HG03571 (cell line): ENCODE results near the gene OSER1.
A peak's percentile ranks its signal among the peaks of the same experiment; 100 is the strongest.

Experiments used
- ATAC-seq: cut with Tn5 transposase; IDR thresholded peaks from one replicate; pipeline ENCODE4 v1.9.1; 2021; ENCODE audit not compliant: unreplicated experiment

OSER1 gene

DNA sequence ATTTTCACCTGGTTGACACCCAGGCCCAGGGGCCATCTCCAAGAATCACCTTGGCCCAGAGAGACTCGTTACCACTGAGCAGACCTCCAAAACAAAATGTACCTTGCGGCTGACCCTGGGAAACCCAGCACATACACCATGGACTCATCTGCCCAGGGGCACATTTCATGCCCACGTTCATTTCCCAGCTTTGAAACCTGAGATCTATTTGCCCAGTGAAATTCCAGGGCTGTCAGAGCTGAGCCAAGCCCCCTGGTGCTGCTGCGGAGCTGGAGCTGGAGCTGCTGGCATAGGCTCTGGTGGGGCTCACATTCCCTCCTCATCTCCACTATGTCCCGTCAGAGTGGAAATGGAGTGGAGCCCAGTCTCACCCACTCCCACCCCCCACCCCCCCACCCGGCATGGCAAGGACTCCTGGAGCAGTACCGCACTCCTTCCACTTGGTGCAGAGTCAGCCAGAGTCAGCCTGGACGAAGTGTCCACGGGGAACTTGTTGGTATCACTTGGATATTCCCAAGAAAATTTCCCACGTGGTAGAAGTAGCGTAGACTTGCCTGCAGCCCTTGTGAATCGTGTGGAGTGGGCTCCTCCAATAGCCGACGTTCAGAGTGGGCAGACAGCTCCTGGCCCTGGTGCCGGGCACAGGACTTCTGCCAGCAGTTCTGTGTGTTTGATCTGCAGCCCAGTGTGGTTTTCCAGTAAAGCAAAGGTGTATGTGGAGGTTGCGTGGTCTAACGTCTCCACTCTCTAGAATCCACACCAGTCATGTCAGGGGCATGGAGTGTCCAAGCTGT is 18.1 kb upstream of the OSER1 start:
- ATAC-seq = no peak

DNA sequence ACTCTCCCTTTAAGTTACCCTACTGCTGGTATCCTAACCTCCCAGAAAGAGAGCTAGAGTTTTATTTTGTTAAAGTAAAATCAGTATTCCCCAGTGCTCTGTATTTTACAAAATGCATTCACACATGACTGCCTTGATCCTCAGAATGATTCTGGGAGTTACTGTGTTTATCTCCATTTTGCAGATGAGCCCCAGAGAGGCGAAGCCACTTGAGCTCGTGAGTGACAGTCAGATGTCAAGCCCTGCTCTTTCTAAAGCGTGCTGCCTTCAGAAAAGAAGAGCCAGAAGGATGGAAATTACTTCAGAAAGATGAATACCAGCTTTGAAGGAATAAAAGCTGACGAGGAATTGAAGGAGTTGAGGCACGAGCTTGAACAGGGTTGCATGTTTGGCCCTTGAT is 14.1 kb upstream of the OSER1 start:
- ATAC-seq = no peak

DNA sequence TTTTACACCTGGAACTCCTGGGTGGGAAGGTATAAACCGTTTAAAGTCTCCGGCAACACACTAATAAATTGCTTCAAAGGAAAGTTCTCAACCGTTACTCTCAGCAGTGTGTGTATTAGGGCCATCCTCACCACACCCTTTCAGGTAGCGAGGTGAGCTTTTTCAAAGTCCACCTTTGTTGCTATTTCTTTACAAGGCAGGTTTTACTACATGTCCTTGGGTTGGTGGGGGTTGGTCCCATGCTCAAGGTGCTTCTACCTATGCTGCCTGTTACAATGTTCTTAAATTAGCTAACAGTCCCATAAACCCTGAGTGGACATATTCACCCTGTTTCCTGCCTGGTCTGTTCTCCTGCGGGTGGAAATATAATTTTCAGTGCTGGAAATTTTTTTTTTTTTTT is 13.2 kb upstream of the OSER1 start:
- no peak for ATAC-seq

DNA sequence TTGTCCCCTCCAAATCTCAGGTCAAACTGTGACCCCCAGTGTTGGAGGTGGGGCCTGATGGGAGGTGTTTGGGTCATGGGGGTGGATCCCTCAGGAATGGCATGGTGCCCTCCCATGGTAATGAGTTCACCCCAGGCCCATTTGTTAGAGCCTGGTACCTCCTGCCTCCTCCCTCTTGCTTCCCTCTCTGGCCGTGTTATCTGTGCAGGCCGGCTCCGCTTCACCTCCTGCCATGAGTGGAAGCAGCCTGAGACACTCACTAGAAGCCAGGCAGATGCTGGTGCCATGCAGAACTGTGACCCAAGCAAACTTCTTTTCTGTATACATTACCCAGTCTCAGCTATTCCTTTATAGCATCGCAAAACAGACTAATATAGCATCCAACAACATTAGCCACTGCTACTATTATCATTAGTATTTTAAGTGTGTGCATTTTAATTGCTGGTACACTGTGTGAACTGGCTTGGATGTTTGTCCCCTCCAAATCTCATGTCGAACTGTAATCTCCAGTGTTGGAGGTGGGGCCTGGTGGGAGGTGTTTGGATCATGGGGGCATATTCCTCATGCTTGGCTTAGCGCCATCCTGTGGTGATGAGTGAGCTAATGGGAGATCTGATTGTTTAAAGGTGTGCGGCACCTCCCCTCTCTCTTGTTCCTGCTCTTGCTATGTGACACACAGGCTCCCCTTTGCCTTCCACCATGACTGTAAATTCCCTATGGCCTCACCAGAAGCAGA is 12.2 kb upstream of the OSER1 start:
- ATAC-seq = no peak

DNA sequence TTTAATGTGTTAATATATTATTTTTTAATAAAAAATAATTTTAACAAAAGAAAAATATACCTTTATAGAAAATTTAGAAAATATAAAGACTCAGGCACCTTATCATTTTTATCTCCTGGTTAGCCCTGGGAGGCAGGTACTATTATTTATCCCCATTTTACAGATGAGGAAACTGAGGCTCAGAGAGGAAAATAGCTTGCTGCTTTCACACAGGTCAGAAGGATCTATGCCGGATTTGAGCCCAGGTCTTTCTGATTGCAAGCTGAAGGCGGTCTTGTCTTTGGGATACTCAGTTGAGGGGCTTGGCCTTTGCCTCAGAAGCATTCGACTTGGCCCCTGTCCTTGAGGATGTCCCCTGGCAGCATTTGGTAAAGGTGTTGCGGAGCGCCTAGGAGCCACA is 11.5 kb upstream of the OSER1 start:
- no peak for ATAC-seq

DNA sequence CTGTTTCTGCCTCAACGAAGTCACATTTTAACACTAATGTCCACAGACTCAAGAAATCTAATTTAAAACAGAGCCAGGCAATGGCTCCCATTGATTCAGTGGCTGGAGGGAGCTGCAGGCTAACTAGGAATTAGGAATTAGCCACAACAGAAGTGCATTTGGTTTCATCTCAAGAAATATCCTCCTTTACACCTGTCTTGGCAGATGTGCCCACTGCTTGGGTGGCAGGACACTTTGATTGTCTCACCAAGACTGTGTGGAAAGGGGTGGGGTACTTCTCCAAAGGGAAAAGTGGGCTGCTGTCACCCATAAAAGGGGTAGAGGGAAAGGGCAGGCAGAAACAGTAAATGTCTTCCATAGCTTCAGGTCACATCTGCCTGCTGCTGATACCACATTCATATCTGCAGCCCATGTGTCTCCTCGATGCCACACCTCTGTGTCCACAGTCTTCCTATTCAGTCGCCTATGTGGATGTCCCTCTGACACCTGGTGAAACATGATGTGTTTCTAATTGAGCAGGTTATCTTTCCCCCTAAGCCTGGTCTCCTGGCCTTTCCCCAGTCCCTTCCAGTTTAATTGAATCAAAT is 10.9 kb upstream of the OSER1 start:
- no peak for ATAC-seq

DNA sequence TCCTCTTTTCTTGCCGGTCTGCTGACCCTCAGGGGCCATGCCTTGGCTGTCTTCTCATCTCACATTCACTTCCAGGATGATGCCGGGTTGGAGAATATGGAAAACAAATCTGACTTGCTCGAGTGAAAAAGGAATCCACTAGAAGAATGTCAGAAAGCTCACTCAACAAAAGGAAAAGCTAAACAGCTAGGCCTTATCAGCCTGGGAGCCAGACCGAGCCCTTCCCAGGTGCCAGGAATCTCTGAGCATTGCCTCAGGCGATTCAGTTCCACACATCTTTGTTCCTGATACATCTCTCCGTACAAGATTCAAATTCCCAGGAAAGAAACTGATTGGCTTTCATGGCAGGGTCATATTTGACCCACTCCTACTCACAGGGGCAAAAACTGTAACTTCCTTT is 9.2 kb upstream of the OSER1 start:
- no peak for ATAC-seq

DNA sequence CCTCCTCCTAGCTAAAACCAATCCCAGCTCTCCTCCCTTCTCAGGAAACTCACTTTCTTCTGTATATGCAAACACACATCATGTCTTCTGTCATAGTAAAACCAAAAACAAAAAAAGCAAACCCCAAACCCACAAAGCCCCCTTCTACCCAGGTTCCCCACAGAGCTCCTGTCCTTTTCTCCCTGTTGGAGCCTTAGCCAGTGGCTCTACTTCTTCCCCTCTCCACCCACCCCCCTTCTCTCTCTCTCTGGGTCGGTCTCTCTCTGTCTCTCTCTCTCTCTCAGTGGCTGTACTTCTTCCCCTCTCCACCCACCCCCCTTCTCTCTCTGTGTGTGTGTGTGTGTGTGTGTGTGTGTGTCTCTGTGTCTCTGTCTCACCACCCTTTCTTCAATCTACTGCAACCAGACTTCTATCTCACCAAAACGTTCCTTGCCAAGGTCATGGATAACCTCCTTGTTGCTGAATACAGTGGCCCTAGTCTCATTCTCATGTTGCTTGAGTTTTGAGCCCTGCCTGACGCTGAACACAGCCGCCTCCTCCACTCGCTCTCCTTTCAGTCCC is 8.7 kb upstream of the OSER1 start:
- ATAC-seq = no peak

DNA sequence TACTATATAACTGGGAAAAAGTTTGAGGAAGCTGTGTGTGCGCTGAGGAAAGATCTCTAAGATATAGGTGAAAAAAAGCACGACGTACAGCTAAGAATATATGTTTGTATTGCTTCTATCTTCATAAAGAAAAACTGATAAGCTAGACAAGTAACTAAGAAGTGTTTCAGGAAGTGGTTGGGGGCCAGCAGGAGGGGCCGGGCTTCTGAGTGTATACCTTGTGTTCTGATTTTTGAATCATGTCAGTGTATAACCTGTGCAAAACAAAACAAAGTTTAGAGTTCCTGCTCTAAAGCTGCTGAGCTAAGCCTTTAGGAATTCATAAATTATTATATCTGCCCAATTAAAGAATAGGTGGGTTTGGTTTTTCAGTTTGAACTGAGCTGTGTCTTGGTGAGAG is 7.9 kb upstream of the OSER1 start:
- no peak for ATAC-seq

DNA sequence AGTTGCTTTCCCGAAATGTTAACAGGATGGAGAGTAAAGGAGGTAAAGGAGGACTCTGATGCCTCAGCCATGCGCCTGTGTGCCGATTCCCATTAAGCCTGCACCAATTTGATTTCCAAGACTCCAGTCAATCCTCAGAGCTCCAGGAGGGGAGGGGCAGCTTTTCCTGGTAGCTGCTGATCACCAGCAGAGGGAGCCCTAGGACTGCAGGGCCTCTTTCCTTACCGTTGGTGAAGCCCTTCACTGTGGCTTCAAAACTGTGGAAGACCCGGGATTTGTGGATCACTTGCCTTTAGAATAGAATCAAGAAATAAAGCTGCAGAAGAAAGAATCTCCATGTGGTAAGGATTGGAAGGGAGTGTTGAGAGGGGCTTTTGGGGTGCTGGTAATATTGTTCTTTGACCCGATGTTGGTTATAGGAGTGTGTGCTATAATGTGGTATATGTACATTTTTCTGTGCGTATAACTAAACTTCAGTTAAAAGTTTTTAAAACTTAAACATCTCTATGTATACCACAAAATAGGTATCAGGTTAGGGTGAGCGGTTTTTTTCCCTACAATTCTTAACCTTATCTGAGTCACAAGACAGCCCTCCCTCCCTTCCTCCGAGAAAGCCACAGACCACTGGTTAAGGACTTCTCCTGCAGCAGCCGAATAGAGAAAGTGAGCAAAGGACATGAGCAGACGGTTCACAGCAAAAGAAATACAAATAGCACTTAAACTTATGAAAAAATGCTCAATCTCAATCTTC is 6.9 kb upstream of the OSER1 start:
- ATAC-seq = no peak

DNA sequence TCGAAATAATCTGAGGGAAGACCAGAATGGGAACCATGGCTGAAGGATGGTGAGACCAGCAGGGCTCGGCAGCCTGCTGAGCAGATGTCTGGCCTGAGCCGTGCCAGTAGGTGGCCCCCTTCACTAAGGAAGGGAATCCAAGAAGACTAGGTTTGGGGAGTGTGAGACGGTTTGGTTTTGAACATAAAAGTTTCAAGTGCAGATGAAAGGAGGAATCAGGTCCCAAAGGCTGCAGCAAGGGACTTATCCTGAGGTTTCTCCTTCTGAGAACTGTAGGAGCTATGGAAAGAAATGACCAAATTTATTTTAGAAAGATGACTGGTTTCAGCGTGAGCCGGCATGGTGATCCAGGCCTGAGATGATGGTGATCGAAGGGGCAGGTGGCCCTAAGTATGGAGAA is 4.6 kb upstream of the OSER1 start:
- ATAC-seq = no peak

DNA sequence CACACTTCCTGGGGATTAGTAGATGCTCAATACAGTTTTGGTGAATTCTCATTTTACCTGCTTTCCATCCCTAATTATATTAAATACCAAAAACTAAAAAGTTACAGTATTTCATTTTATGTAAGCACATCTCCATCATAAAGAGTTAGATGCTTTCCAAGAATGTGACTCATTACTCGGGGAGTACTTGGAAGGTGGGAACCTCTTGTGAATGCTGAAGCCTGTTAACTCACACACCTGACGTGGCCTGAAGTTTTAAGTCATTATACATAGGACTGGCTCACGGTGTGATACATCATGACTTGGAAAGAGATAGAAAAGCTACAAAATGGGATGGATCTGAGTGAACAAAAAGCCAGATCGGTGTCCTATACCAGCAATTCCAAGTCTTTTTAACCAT is 2.2 kb upstream of the OSER1 start:
- no peak for ATAC-seq

DNA sequence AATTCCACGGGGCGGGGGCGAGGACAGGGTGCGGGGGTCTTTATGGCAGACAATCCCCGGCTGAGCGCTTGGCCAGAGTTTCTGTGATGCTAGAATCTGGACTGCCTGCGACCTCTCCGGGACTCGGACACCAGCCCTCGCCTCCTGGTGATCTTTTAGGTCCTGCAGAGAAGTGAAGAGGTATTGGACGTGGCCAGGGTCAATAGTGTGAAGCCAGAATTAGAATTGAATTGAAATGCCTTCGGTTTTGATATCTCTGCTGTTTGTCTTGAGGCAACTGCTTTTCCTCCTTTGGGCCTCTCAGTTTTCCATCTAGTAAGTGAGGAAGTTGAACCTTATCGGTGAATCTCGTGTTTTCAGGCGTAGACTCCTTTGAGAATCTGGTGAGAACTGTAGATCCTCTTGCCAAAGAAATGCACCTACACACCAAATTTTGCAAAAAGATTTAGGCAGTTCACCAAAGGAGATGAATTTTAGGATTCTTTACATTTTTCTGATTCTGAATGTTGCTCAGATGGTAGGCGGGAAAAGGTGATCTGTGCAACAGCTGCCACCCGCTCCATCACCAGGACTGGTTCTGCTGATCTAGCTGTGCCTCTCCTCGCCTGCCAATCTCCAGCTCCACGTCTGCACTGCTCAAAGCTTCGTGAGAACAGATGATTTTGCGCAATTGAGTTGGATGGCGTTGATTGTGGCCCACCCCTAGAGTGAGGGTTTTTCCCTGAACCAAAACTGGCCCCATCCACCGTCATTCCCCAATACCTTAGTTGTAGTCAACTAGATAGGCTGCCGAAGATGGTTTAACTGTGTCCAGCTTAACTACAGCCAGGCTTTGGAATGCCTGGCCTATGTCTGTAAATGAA is 837 bp upstream of the OSER1 start:
- peak; percentile 17 for ATAC-seq

DNA sequence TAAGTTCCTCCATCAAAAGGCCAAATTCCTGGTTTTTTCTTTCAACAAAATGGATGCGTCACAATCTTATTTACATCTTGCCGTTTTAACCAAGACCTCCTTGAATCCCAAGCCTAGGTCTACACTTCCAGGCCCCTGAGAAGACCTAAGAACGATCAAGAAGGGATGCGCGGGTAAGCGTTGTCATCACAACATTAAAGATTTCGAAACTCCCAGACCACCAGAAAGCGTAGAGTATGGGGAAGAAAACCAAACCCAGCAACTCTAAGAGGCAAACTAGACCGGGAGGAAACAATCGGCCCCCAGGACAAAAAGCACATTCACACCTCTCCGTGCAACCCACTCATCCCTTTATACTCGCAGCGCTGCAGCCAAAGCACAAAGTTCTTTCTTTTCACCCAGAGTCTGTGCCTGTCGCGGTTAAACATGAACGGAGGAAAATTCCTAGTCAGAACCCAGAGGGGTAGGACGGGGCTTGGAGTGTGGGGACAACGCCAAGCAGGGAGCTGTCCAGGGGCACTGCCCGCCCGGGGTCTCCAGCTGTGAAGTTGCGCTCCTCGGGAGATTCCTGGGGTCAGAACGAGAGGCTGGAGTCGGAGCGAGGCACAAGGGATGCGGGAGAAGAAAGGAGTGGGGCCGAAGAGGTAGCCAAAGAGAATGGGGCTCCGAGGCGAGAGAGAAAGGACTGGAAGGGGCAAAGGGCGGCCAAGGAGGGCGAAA is 725 bp downstream of the OSER1 start:
- ATAC-seq = no peak

DNA sequence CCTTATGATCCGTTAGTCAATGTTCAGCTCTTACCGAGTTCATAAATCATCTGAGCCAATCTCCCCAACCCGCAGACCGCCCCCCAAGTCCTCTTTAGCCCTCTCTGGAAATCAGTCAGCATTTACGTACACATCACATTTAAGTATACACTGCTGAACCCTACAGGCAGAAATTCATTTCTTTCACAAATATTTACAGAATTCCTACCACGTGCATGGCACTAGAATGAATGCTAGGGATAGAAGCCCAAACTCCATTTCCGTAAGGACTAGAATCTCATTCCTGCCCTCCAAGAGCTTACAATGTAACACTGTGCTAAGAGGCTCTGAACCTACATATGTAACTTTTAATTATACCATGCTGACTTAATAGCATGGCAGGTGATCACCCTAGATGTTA is 1.8 kb downstream of the OSER1 start:
- no peak for ATAC-seq

DNA sequence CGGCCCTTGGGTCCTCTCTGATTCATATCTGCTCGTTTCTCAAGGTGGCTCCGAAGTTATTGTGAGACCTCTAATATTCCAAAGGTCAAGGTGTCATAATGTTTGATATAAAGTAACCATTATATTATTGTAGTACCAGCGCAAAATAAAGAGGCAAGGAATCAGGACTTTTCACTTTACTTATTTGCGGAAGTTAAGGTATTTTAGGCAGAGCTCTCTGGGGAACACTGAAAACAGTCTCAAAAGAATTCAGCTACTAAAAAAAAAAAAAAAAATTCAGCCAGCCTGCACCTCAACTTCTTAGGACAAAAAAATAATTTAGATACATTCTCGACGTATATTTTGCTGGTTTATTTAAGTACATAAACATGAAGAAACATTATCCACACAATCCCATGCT is 2.4 kb downstream of the OSER1 start:
- ATAC-seq = no peak

DNA sequence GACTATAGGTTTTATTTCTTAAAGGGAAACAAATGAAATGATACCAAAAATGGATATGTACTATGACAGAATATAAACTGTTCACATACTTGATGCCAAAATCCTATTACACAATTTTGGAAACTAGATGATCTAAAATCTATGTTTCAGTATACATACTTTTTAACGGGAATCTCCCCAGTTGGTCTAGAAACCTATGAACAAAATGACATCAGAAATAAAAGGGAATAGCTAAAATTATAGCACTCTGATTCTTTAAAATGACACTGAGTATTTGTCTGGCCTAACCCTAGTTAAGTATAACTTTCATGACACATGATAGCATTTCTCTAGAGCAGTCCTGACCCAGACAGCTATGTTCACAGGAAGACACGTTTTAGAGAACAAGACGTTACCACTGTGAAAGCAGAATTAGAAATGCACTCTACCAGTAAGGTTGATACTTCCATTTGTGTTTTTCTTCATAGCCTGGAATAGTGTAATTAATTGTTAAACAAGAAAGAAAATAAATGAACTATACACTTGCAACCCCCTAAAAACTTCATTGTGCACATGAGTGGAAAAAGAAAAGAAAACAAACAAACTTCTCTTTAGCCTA is 3.3 kb downstream of the OSER1 start:
- ATAC-seq = no peak

DNA sequence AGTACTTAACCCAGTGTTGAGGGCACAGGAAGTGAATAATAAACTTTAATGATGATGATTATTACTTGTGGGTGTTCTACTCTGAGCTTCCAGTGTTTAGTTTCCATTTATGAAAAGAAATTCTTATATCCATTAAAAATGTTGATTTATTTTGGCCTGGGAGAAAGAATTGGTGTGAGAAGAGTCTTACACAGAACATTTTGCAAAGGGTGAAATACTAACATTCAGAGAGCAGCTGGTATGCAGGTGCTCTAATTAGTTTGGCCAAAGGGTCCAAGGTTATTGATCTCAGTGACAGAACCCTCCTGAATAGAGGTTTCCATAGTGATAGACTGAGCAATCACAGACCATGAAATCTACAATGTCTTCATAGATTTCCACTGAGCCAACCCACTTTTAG is 4.4 kb downstream of the OSER1 start:
- no peak for ATAC-seq

DNA sequence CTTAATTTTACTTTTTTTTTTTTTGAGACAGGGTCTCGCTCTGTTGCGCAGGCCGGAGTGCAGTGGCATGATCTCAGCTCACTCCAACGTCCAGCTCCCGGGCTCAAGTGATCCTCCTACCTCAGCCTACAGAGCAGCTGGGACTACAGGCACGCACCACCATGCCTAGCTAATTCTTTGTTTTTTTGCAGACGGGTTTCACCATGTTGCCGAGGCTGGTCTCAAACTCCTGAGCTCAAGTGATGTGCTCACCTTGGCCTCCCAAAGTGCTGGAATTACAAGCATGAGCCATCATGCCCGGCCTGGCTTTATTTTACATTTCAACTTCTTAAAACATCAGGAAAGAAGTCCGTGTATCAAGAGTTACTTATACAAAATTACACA is 5.7 kb downstream of the OSER1 start:
- ATAC-seq = no peak
